Osteocyte (in vitro differentiated cells): ENCODE results near the gene BST2. TPM values are rescaled to one million over a fixed set of nuclear protein-coding genes. Genes with fewer than 3 reads are reported as not detected.
A peak's percentile ranks its signal among the peaks of the same experiment; 100 is the strongest.

Experiments used
- DNase-seq: peaks from one replicate; pipeline ENCODE4 v3.0.0; 2021; ENCODE audit warnings: mixed read lengths; ENCODE audit not compliant: unreplicated experiment; ENCODE audit errors: extremely low spot score
- H3K27ac Mint-ChIP-seq: one replicate; pipeline ENCODE4 v1.8.0; 2021; ENCODE audit warnings: mild to moderate bottlenecking, mixed read lengths; ENCODE audit not compliant: unreplicated experiment
- H3K27me3 Mint-ChIP-seq: one replicate; pipeline ENCODE4 v1.8.0; 2021; ENCODE audit warnings: mixed read lengths; ENCODE audit not compliant: unreplicated experiment
- H3K36me3 Mint-ChIP-seq: one replicate; pipeline ENCODE4 v1.8.0; 2021; ENCODE audit warnings: mixed read lengths; ENCODE audit not compliant: unreplicated experiment
- H3K4me1 Mint-ChIP-seq: one replicate; pipeline ENCODE4 v1.8.0; 2021; ENCODE audit warnings: mixed read lengths; ENCODE audit not compliant: unreplicated experiment
- H3K4me3 Mint-ChIP-seq: one replicate; pipeline ENCODE4 v1.8.0; 2021; ENCODE audit warnings: mild to moderate bottlenecking, moderate library complexity, mixed read lengths; ENCODE audit not compliant: unreplicated experiment
- H3K9me3 Mint-ChIP-seq: one replicate; pipeline ENCODE4 v1.8.0; 2021; ENCODE audit warnings: mixed read lengths; ENCODE audit not compliant: unreplicated experiment
- CTCF ChIP-seq: fragments of 200-600 bp; sonication (generic); IDR thresholded peaks from 2 replicates; pipeline ENCODE4 v1.5.0; 2021; ENCODE audit warnings: antibody characterized with exemption, mild to moderate bottlenecking, moderate library complexity
- total RNA-seq: library from RNA; stranded (reverse); gene quantifications from 2 replicates; pipeline ENCODE4 v1.2.1, GENCODE V29; 2021

Gene BST2
- total RNA-seq, 1 donor from 2014 or later, result 1.8 TPM

DNA sequence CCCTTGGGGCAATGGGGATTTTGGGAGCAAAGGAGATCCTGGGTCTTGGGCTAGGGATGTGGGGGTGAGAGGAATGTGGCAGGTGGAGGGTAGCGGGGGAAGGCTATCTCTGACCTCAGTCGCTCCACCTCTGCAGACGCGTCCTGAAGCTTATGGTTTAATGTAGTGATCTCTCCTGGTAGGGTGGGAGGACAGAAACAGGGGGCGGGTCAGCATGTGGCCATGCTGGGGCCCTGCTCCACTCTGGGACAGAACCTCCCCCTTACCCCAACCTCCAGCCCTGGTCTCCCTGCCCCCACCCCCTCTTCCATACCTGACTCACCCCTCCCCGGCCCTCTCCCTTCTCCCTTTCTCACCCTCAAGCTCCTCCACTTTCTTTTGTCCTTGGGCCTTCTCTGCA, 1.4 kb downstream of the BST2 start:
- no peaks in the 10 kb centered on the region for H3K36me3 Mint-ChIP-seq
- peaks cover 18% of the 10 kb centered on the region for H3K4me1 Mint-ChIP-seq
- no peak overlapping the region for H3K4me3 Mint-ChIP-seq
- H3K9me3 Mint-ChIP-seq, result no peaks in the 10 kb centered on the region
- no peak for DNase-seq
- peaks cover 4% of the 10 kb centered on the region for H3K27me3 Mint-ChIP-seq
- no peak for TF ChIP-seq CTCF
- H3K27ac Mint-ChIP-seq, result no peak overlapping the region

DNA sequence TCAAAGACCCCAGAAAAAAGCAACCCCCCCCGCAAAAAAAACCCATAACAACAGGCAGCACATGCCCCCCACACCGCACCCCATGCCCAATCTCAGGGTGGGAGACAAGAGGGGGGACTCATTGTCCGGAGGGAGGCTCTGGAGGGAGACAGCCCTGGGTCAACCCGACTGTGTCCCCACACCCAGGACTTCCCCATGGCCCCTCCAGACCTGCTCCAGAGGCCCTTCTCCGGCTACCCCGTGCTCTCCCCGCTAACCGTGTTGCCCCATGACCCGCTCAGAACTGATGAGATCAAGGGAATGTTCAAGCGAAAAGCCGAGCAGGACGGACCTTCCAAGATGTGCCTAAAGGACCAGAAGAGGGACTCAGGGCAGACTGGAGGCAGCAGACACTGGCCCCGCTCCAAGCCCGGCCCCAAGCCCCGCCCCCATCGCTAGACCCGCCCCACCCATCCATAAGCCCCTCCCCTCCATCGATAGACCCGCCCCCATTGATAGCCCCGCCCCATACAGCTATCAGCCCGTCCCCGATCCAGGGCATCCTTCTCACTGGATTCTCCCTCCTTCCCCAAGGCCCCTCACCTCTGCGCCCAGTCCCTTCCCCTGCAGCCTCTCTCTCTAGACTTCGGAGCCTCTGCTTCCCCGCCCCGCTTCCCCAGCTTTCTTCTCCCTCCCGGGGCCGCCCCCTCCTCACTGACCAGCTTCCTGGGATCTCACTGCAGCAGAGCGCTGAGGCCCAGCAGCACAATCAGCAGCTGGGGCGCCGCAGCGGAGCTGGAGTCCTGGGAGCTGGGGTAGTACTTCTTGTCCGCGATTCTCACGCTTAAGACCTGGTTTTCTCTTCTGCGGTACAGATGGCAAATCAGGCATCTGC, 2.2 kb downstream of the BST2 start:
- Mint-ChIP-seq H3K9me3 (no peaks in the 10 kb centered on the region), H3K4me1 (peaks cover 18% of the 10 kb centered on the region), H3K27me3 (peaks cover 4% of the 10 kb centered on the region), H3K4me3 (no peak overlapping the region), H3K27ac (no peak overlapping the region), H3K36me3 (no peaks in the 10 kb centered on the region)
- no peak for TF ChIP-seq CTCF
- DNase-seq, result no peak

DNA sequence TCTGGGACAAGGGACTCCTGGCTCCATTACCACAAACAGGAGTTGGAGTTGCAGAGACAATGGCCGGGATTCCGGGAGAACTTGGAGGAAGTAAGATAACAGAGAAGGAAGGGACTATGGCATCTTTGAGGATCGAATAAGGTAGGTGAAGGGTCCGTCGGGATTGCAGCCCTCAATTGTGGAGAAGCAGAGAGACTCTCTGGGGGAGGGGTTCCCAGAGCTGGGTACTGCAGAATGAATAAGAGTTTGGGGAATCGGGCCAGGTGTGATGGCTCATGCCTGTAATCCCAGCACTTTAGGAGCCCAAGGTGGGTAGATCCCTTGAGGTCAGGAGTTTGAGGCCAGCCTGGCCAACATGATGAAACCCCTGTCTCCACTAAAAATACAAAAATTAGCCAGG, 3.8 kb downstream of the BST2 start:
- no peaks in the 10 kb centered on the region for H3K9me3 Mint-ChIP-seq
- no peaks in the 10 kb centered on the region for H3K36me3 Mint-ChIP-seq
- H3K27ac Mint-ChIP-seq, result no peak overlapping the region
- no peak for DNase-seq
- peaks cover 12% of the 10 kb centered on the region for H3K4me1 Mint-ChIP-seq
- H3K27me3 Mint-ChIP-seq, result peaks cover 4% of the 10 kb centered on the region
- no peak overlapping the region for H3K4me3 Mint-ChIP-seq
- no peak for TF ChIP-seq CTCF

DNA sequence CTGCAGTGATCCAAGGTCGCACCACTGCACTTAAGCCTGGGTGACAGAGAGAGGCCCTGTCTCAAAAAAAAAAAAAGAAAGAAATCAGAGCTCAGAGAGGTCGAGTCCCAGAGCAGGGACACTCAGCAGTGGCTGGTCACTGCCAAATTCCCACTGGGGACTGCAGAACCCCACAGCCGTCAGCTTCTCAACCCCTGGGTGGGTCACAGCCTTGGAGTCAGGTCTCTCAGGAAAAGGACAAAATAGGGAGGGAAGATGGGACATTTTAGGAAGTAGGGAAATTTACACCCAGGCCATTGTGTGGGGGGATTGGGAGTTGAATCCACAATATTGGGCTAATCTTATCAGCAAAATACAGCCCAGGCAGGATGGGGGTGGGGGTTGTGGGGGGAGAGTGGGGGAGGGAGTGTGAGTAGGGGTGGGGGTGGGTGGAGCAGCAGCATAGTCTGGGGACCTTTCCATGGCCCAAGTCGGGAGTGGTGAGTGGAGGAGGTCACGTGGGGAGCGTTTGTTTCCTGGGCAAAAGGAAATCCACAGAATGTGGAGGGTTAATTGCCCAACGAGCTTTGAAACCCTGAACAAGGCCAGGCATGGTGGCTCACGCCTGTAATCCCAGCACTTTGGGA, 6.4 kb downstream of the BST2 start:
- TF ChIP-seq CTCF, result no peak
- DNase-seq, result no peak
- Mint-ChIP-seq H3K36me3 (no peaks in the 10 kb centered on the region), H3K27me3 (peaks cover 4% of the 10 kb centered on the region), H3K27ac (no peak overlapping the region), H3K4me3 (no peak overlapping the region), H3K4me1 (no peaks in the 10 kb centered on the region), H3K9me3 (no peaks in the 10 kb centered on the region)

DNA sequence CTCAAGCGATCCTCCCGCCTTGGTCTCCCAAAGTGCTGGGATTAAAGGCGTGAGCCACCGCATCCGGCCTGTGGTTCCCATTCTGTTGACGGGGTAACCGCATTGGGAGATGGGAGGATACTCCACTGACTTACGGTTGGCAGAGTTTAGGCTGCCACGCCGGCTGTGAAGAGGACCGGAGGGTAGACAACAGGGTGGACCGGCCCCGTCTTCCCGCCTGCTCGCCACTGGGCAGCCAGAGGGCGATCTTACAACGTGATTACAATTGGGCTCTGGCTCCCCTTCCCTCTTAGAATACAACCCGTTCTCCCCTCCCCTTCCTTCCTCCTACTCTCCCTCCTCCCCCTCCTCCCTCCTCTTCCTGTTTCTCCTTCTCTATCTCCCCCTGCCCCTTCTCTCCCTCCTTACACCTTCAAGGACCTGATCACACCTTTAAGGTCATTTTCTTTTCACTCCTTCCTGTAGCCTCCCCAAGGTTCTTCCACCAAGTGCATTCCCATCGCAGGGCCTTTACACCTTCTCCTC, 10.5 kb downstream of the BST2 start:
- Mint-ChIP-seq H3K27ac (no peak overlapping the region), H3K4me1 (peaks cover 9% of the 10 kb centered on the region), H3K4me3 (peak overlapping the region; percentile 40), H3K9me3 (no peaks in the 10 kb centered on the region), H3K36me3 (no peaks in the 10 kb centered on the region), H3K27me3 (peaks cover 2% of the 10 kb centered on the region)
- TF ChIP-seq CTCF, result peak; percentile 64
- no peak for DNase-seq
